ENCODE measurements around the gene ZBED4.

Gene ZBED4

GRCh38 chr22:49923445-49923844, 69.8 kb downstream of the ZBED4 start:
- no peak for DNase-seq (ENCODE audit: low spot score)

GRCh38 chr22:49924113-49924833, 70.6 kb downstream of the ZBED4 start:
- DNase-seq (ENCODE audit: low spot score), result no peak

GRCh38 chr22:49925525-49926128, 72.0 kb downstream of the ZBED4 start:
- DNase-seq (ENCODE audit: low spot score), result no peak

- DNase-seq (ENCODE audit: low spot score), result no peak
These were observed 73.3 kb downstream of the ZBED4 start for GRCh38 chr22:49926916-49927315.

GRCh38 chr22:49927483-49928184, 74.0 kb downstream of the ZBED4 start:
- DNase-seq (ENCODE audit: low spot score), result no peak

- DNase-seq (ENCODE audit: low spot score), result no peak
These were observed 74.5 kb downstream of the ZBED4 start for GRCh38 chr22:49928185-49928495.

- no peak for DNase-seq (ENCODE audit: low spot score)
These were observed 75.0 kb downstream of the ZBED4 start for GRCh38 chr22:49928555-49929210.

- DNase-seq (ENCODE audit: low spot score), result peak; percentile 57
These were observed 75.8 kb downstream of the ZBED4 start for GRCh38 chr22:49929211-49929979.

- no peak for DNase-seq (ENCODE audit: low spot score)
These were observed 76.4 kb downstream of the ZBED4 start for GRCh38 chr22:49929994-49930575.

- DNase-seq (ENCODE audit: low spot score), result peak; percentile 59
These were observed 77.2 kb downstream of the ZBED4 start for GRCh38 chr22:49930596-49931412.

GRCh38 chr22:49933236-49934159, 79.9 kb downstream of the ZBED4 start:
- DNase-seq (ENCODE audit: low spot score), result no peak

GRCh38 chr22:49934160-49934890, 80.7 kb downstream of the ZBED4 start:
- no peak for DNase-seq (ENCODE audit: low spot score)

GRCh38 chr22:49934891-49935557, 81.4 kb downstream of the ZBED4 start:
- no peak for DNase-seq (ENCODE audit: low spot score)

GRCh38 chr22:49935561-49935960, 81.9 kb downstream of the ZBED4 start:
- DNase-seq (ENCODE audit: low spot score), result no peak

GRCh38 chr22:49936018-49936972, 82.7 kb downstream of the ZBED4 start:
- peak; percentile 56 for DNase-seq (ENCODE audit: low spot score)

- peak; percentile 44 for DNase-seq (ENCODE audit: low spot score)
These were observed 83.5 kb downstream of the ZBED4 start for GRCh38 chr22:49936973-49937757.

Measured in COLO829 (cell line).